Measurements from ENCODE around the gene GRK6.

Gene GRK6

DNA sequence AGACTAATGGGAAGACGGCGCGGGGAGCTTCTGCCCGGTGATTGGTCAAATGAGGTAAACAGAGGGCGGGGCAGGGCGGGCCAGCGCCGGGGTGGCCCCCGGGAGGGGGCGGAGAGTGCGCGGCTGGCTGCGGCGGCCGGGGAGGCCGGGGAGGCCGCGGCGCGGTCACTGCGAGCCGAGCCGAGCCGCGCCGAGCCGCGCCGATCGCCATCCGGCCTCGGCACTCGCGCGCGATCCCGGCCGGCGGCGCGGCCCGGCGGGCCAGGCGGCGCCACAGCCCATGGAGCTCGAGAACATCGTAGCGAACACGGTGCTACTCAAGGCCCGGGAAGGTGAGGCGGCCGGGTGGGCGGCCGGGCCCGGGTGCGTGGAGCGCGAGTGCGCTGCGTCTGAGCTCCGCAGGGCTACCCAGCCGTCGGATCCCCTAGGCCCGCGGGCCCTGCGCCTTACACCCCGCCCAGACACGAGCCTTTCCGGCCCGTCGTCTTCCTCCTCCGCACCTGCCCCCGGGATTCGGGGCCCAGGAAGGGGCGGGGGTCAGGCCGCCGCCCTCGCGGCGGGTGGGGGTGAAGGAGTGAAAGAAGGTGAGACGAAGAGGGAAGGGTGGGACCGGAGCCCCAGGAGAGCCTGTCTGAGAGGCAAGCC lies at the start of gene GRK6:
GRK6 (plus strand) TSS at position 111 of the 645 bp plus-strand sequence; CDS start at position 281, 170 bp downstream.
- no peak for DNase-seq

GRCh38 chr5:177377851-177378776 lies 48.4 kb upstream of the GRK6 start:
- no peak for DNase-seq

DNA sequence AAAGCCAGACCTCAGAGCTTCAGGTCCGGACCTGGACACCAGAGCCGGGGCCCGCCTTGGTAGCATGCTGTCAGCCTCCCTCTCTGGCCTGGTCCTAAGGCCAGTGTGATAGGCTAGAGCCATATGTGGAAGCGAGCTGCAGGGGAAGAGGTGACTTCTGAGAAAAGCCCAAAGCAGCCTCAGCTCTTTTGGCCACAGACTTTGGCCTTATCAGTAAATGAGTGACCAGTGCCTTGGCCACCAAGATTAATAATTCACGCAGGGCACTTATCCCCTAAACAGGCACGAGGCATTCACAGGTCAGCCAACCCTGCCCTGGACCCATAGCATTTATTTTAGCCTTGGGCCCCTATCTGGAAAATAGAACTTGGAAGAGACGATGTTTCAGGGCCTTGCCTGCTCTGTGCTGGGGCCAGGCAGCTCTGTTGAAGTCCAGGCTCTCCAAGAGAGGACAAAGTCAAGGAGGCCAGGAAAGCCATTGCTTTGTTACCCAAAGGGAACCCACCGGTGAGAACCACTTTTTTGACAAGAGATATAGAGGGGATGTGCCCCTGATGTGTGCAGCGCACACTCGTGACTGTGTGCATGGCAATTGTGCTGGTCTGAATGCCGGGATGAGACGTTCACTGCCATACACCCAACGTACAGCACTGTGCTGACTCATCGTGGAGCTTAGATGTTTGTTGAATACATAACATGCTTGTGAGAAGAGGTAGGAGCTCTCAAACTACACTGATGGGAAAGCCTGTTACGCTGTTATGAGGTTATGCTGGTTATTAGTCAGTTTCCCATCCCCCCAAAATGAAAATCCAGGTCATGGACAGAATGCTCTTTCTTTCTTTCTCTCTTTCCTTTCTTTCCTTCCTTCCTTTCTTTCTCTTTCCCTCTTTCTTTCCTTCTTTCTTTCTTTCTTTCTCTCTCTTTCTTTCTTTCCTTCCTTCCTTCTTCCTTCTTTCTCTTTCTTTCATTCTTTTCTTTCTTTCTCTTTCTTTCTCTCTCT lies 47.3 kb upstream of the GRK6 start:
- DNase-seq = peak in 1 of 2 donors; percentile 43

DNA sequence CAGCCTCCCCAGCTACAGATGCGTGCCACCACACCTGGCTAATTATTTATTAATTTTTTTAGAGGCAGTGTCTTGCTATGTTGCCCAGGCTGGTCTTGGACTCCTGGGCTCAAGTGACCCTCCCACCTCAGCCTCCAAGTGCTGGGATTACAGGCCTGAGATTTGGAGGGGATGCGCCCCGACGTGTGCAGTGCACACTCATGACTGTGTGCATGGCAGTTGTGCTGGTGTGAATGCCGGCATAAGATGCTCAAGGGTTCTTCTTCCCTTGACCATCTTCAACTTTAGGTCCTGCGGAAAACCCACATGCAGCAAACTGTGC lies 45.7 kb upstream of the GRK6 start:
- no peak for DNase-seq

DNA sequence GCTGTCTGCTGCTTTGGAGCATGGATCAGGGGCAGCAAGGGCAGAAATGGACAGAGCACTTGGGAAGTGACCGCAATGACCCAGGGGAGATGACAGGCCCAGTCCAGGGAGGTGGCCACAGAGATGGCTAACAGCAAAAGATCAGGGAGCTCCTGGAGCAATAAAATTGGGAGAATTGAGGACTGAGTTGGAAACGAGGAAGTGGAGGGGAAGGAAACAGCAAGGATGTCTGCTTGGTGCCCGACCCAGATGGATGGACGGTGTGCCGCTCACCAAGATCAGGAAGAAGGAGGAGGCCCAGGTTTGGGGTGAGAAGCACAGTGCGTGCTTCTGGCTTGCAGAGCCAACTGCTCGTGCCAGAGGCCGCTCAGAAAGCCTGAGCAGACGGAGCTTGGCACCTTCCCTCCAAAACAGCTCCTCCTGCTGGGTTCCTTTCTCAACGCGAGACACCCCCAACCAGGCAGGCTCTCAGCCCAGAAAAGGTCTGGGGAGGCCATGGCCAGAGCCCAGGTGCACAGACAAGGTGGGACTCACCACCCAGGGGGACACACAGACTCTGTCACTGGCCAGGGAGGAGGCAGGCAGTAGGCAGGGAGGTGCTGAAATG lies 44.0 kb upstream of the GRK6 start:
- peak in 1 of 2 donors; percentile 42 for DNase-seq

DNA sequence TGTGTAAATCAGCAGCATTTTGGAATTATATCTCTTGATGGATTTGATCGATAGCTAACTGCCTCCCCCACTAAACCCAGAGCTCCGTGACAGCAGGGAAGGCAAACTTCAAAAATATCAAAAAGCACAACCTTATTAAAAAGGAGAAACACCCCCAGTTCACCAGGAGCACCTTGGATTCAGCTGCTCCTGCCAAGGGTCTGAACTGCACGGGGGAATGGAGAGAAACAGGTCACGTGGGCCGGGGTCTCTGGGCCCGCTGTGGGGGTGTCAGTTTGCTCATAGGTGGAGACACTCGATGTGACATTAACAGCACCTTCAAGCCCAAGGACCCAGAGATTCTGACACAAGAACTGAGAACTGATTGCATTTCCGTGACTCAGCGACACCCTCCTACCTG lies 43.3 kb upstream of the GRK6 start:
- DNase-seq = no peak

GRCh38 chr5:177384134-177384533 lies 42.3 kb upstream of the GRK6 start, which contains the start of gene SLC34A1:
Gene SLC34A1, plus strand, starts transcription at chr5:177384434. Its CDS starts 1,308 bp downstream, at chr5:177385742.
- no peak for DNase-seq

GRCh38 chr5:177385720-177386119 lies 40.8 kb upstream of the GRK6 start:
- no peak for DNase-seq

DNA sequence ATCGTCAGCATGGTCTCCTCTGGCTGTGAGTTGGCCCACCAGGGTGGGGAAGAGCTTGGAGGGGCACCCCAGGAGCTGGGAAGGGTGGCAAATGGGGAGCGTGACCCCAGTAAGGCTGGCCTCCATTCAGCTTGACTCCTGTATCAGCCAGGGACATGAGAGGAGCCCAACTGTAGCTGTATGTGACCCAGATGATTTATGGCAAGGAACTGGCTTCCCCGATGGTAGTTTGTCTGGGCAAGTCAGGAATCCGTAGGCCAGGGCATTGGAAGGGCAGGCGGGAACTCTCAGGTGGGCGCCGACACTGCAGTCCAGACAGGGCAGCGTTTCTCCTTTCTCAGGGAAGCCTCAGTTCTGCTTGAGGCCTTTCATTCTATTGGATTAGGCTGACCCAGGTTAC lies 39.9 kb upstream of the GRK6 start:
- DNase-seq = no peak

DNA sequence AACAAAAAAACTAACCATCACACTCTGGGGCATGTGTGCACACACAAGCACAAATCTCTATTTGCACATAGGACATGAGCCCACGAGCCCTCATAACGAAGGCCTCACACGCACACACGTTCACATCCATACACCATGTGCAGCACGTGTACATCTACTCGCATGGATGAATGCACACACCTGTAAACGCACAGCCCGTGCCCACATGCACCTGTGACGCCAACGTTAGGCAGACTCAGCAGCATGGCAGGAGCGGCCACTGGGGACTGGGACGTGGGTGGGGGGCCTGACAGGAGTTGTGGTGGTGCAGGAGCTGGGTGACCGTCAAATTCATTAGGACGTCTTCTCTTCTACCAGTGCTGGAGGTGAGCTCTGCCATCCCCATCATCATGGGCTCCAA lies 39.1 kb upstream of the GRK6 start:
- no peak for DNase-seq

- no peak for DNase-seq
Observed at GRCh38 chr5:177388521-177389052, 37.9 kb upstream of the GRK6 start.

- DNase-seq = peak; percentile 10 to 38
Observed at GRCh38 chr5:177389241-177390169, 37.0 kb upstream of the GRK6 start.

- peak; percentile 50 to 87 for DNase-seq
Observed at GRCh38 chr5:177390363-177391300, 35.8 kb upstream of the GRK6 start.

DNA sequence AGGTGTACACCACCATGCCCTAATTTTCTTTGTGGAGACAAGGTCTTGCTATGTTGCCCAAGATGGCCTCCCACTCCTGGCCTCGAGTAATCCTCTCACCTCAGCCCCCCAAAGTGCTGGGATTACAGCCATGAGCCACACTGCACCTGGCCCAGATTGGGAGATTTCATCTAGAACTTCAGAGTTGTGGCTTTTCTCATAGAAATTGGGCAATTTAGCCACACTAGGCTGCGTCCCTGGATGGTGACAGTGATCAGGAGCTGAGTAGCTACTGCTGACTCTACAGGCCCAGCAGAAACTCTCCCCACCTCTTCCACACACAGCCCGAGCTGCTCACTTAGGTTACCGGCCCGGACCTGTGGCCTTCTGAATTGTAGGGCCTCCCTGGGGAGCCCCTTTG lies 33.7 kb upstream of the GRK6 start:
- no peak for DNase-seq

GRCh38 chr5:177393206-177393765 lies 33.2 kb upstream of the GRK6 start:
- peak in 1 of 2 donors; percentile 61 for DNase-seq

GRCh38 chr5:177393990-177394389 lies 32.5 kb upstream of the GRK6 start:
- no peak for DNase-seq

GRCh38 chr5:177396078-177396477 lies 30.4 kb upstream of the GRK6 start:
- DNase-seq = no peak

DNA sequence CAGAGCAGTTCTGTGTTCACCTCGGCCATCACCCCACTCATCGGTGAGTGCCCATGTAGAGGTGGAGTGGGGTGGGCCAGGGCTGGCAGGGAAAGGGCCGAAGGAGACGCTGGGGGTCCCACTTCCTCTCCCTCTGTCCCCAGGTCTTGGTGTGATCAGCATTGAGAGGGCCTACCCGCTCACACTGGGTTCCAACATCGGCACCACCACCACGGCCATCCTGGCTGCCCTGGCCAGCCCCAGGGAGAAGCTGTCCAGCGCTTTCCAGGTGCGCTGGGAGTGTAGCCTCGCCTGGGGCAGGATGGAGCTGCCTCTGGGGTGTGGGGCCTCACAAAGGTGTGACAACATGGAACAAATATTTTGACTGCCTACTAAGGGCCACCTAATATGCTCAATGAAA lies 29.7 kb upstream of the GRK6 start:
- DNase-seq = no peak

DNA sequence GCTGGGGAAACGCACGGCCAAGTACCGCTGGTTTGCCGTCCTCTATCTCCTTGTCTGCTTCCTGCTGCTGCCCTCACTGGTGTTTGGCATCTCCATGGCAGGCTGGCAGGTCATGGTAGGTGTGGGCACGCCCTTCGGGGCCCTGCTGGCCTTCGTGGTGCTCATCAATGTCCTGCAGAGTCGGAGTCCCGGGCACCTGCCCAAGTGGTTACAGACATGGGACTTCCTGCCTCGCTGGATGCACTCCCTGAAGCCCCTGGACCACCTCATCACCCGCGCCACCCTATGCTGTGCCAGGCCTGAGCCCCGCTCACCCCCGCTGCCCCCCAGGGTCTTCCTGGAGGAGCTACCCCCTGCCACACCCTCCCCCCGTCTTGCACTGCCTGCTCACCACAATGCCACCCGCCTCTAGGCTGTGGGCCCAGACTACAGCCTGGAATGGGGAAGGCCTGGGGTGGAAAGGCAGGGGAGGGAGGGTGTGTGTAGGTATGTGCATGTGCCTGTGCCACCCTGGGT lies 28.5 kb upstream of the GRK6 start:
- DNase-seq = no peak

Data from bone marrow (tissue), 2 donors.